Liver (tissue), 9 donors: ENCODE measurements around the gene RAB31. TPM values are rescaled to one million over a fixed set of nuclear protein-coding genes. Genes with fewer than 3 reads are reported as not detected.

Source experiments
- DNase-seq: peaks from one replicate; pipeline ENCODE4 v3.0.0-alpha.2; 2017; ENCODE audit warnings: low spot score
- H3K27ac ChIP-seq, 2 donors: one replicate each; pipeline ENCODE4 v1.7.0; 2013; ENCODE audit warnings: inconsistent platforms in 2 of 2, low read length in 2 of 2, control low read depth in 1 of 2, low read depth in 1 of 2, mild to moderate bottlenecking in 1 of 2
- H3K27me3 ChIP-seq, 4 donors: one replicate each; pipeline versions ENCODE4 v1.6.1 to v1.7.0; 2013; ENCODE audit warnings: low read length in 3 of 4, inconsistent platforms in 1 of 4, mild to moderate bottlenecking in 1 of 4, moderate library complexity in 1 of 4; ENCODE audit not compliant: control insufficient read depth in 4 of 4, insufficient read depth in 4 of 4
- H3K36me3 ChIP-seq, 4 donors: one replicate each; pipeline versions ENCODE4 v1.6.1 to v1.7.0; 2013; ENCODE audit warnings: low read length in 3 of 4, mild to moderate bottlenecking in 3 of 4, low read depth in 1 of 4, moderate library complexity in 1 of 4; ENCODE audit not compliant: control insufficient read depth in 4 of 4, insufficient read depth in 3 of 4
- H3K4me1 ChIP-seq, 4 donors: one replicate each; pipeline versions ENCODE4 v1.6.1 to v1.7.0; 2013; ENCODE audit warnings: low read length in 3 of 4, mild to moderate bottlenecking in 3 of 4, moderate library complexity in 1 of 4; ENCODE audit not compliant: control insufficient read depth in 4 of 4, insufficient read depth in 4 of 4
- H3K4me3 ChIP-seq, 3 donors: one replicate each; pipeline versions ENCODE4 v1.6.1 to v1.7.0; 2013; ENCODE audit warnings: low read length in 3 of 3, control low read depth in 1 of 3, low read depth in 1 of 3, mild to moderate bottlenecking in 1 of 3
- H3K9ac ChIP-seq, 2 donors: one replicate each; pipeline ENCODE4 v1.7.0; 2013; ENCODE audit warnings: low read length in 2 of 2, mild to moderate bottlenecking in 2 of 2, moderate library complexity in 2 of 2, control low read depth in 1 of 2, low read depth in 1 of 2
- H3K9me3 ChIP-seq, 4 donors: one replicate each; pipeline versions ENCODE4 v1.6.1 to v1.7.0; 2013; ENCODE audit warnings: low read length in 3 of 4; ENCODE audit not compliant: control insufficient read depth in 4 of 4
- ATF3 ChIP-seq: IDR thresholded peaks from 2 replicates; pipeline ENCODE4 v1.6.1; 2016; ENCODE audit warnings: antibody characterized with exemption
- CTCF ChIP-seq: fragments of 150-350 bp; IDR thresholded peaks from 2 replicates; pipeline ENCODE4 v1.5.1; 2017; ENCODE audit warnings: improper control_type of control experiment, low read depth, low read length; ENCODE audit not compliant: missing input control
- EGR1 ChIP-seq, 2 donors: IDR thresholded peaks; 2 replicates each; pipeline ENCODE4 v1.6.1; 2016 to 2018; ENCODE audit warnings: antibody characterized with exemption in 2 of 2, low read depth in 2 of 2
- FOXA1 ChIP-seq: IDR thresholded peaks from 2 replicates; pipeline ENCODE4 v1.6.1; 2016; ENCODE audit warnings: antibody characterized with exemption
- FOXA2 ChIP-seq: IDR thresholded peaks from 2 replicates; pipeline ENCODE4 v1.6.1; 2016; ENCODE audit warnings: antibody characterized with exemption
- GABPA ChIP-seq, 2 donors: IDR thresholded peaks in 1 of 2; conservative IDR thresholded peaks in 1 of 2; 2 replicates each; pipeline ENCODE4 v1.6.1; 2016; ENCODE audit warnings: antibody characterized with exemption in 2 of 2, mild to moderate bottlenecking in 1 of 2, moderate library complexity in 1 of 2
- HNF4A ChIP-seq, 2 donors: conservative IDR thresholded peaks; 2 replicates each; pipeline ENCODE4 v1.6.1; 2016; ENCODE audit warnings: antibody characterized with exemption in 2 of 2, mild to moderate bottlenecking in 2 of 2
- HNF4G ChIP-seq: IDR thresholded peaks from 2 replicates; pipeline ENCODE4 v1.6.1; 2016; ENCODE audit warnings: antibody characterized with exemption
- JUND ChIP-seq, 2 donors: IDR thresholded peaks; 2 replicates each; pipeline ENCODE4 v1.6.1; 2016; ENCODE audit warnings: antibody characterized with exemption in 2 of 2
- MAX ChIP-seq: IDR thresholded peaks from 2 replicates; pipeline ENCODE4 v1.6.1; 2016; ENCODE audit warnings: antibody characterized with exemption
- NR2F2 ChIP-seq: IDR thresholded peaks from 2 replicates; pipeline ENCODE4 v1.6.1; 2016; ENCODE audit warnings: antibody characterized with exemption
- RAD21 ChIP-seq, 2 donors: IDR thresholded peaks; 2 replicates each; pipeline ENCODE4 v1.6.1; 2016; ENCODE audit warnings: antibody characterized with exemption in 2 of 2, mild to moderate bottlenecking in 2 of 2
- REST ChIP-seq: IDR thresholded peaks from 2 replicates; pipeline ENCODE4 v1.6.1; 2016; ENCODE audit warnings: antibody characterized with exemption, mild to moderate bottlenecking
- RXRA ChIP-seq, 2 donors: IDR thresholded peaks; 2 replicates each; pipeline ENCODE4 v1.6.1; 2017 to 2018; ENCODE audit warnings: antibody characterized with exemption in 2 of 2, mild to moderate bottlenecking in 1 of 2
- SP1 ChIP-seq: IDR thresholded peaks from 2 replicates; pipeline ENCODE4 v1.6.1; 2018; ENCODE audit warnings: antibody characterized with exemption, mild to moderate bottlenecking
- TAF1 ChIP-seq: conservative IDR thresholded peaks from 2 replicates; pipeline ENCODE4 v1.6.1; 2016; ENCODE audit warnings: antibody characterized with exemption, mild to moderate bottlenecking
- YY1 ChIP-seq: IDR thresholded peaks from 2 replicates; pipeline ENCODE4 v1.6.1; 2016; ENCODE audit warnings: antibody characterized with exemption, mild to moderate bottlenecking
- ZBTB33 ChIP-seq: IDR thresholded peaks from 2 replicates; pipeline ENCODE4 v1.6.1; 2016; ENCODE audit warnings: antibody characterized with exemption
- WGBS: extraction: QIAGEN DNeasy Blood & Tissue Kit; methylation state at CpG from one replicate; pipeline ENCODE4 v1.1.7; 2013; 5-methylcytosine and 5-hydroxymethylcytosine counted together
- polyA plus RNA-seq, 2 donors: library from polyadenylated mRNA; stranded (reverse) in 1 of 2; unstranded in 1 of 2; fragments of 200-250 nt in 1 of 2; fragments of >200 nt in 1 of 2; fragmentation: Nextera tagmentation in 1 of 2; extraction: Ambion mirVana in 1 of 2; gene quantifications; one replicate each; pipeline versions ENCODE4 v1.2.1 to v1.2.3, GENCODE V29; 2013 to 2015
- total RNA-seq, 2 donors: library from RNA; depleted of rRNA; stranded (reverse); fragments of >200 nt; gene quantifications; one replicate each; pipeline ENCODE4 v1.2.3, GENCODE V29; 2014
- donor health status: healthy.
- donor health status: healthy.
- donor health status: healthy.
- donor health status: healthy.
- donor health status: healthy.

Gene RAB31
- total and polyA plus RNA-seq, 4 donors, result 3.6 to 12.8 (median 9.7) TPM

GRCh38 chr18:9715978-9716774, 8.1 kb downstream of the RAB31 start:
- no peaks in the 10 kb centered on the region for H3K9me3 ChIP-seq
- peaks cover 0 to 3% (median 0%) of the 10 kb centered on the region in 4 donors for H3K27me3 ChIP-seq
- H3K9ac ChIP-seq, result no peak overlapping the region
- H3K36me3 ChIP-seq, result no peaks in the 10 kb centered on the region
- no peak overlapping the region for H3K27ac ChIP-seq
- WGBS, result 73% methylated on average over 10 of the region's 10 CpGs
- no peak for DNase-seq
- peaks cover 0 to 3% (median 0%) of the 10 kb centered on the region in 4 donors for H3K4me1 ChIP-seq
- H3K4me3 ChIP-seq, result no peak overlapping the region
- TF ChIP-seq SP1 (no peak), CTCF (no peak), REST (no peak), FOXA1 (no peak), TAF1 (no peak), EGR1 (IDR thresholded peaks at IDR 0.05; ENCODE audit: low read depth in 2 of 2) (no peak), RAD21 (IDR thresholded peaks at IDR 0.05) (no peak), JUND (IDR thresholded peaks at IDR 0.05) (no peak), MAX (no peak), GABPA (IDR thresholded peaks at IDR 0.05 in 1 of 2, conservative IDR thresholded peaks at IDR 0.05 in 1 of 2) (no peak), HNF4G (no peak), HNF4A (conservative IDR thresholded peaks at IDR 0.05) (no peak), ATF3 (no peak), ZBTB33 (no peak), RXRA (IDR thresholded peaks at IDR 0.05) (no peak), FOXA2 (no peak), YY1 (no peak), NR2F2 (no peak)
